SU-DHL-6 (cell line): ENCODE measurements around the gene TLK2.

Experiments
- H2AFZ ChIP-seq: fragments of 200-600 bp; sonication (generic); 2 replicates; pipeline ENCODE4 v1.6.1; 2014; ENCODE audit warnings: low read depth, mild to moderate bottlenecking, moderate library complexity, mixed read lengths, antibody characterized with exemption, low read length; ENCODE audit not compliant: severe bottlenecking
- H3F3A ChIP-seq: fragments of 200-600 bp; shearing (Covaris generic); 2 replicates; pipeline ENCODE4 v1.6.0; 2016; ENCODE audit warnings: antibody characterized with exemption, mild to moderate bottlenecking; ENCODE audit not compliant: insufficient read depth
- H3K27ac ChIP-seq: fragments of 200-600 bp; sonication (generic); 2 replicates; pipeline ENCODE4 v1.5.1; 2016; ENCODE audit warnings: low read depth, mild to moderate bottlenecking, low read length, moderate library complexity, mixed read lengths
- H3K27me3 ChIP-seq: fragments of 200-600 bp; sonication (generic), shearing (Covaris generic); 2 replicates; pipeline ENCODE4 v1.6.0; 2014; ENCODE audit warnings: mild to moderate bottlenecking, low read length
- H3K36me3 ChIP-seq: fragments of 200-600 bp; sonication (generic); 2 replicates; pipeline ENCODE4 v1.6.1; 2014; ENCODE audit warnings: mild to moderate bottlenecking, low read length, mixed read lengths
- H3K4me2 ChIP-seq: fragments of 300-600, 200-600 bp; shearing (Covaris generic), sonication (generic); 2 replicates; pipeline ENCODE4 v1.6.0; 2014; ENCODE audit warnings: low read length, low read depth, mild to moderate bottlenecking; ENCODE audit not compliant: poor library complexity, severe bottlenecking
- H3K4me3 ChIP-seq: fragments of 200-600 bp; sonication (generic); 2 replicates; pipeline ENCODE4 v1.5.1; 2014; ENCODE audit warnings: antibody characterized with exemption, low read length, mild to moderate bottlenecking, mixed read lengths; ENCODE audit not compliant: insufficient read depth, poor library complexity, severe bottlenecking
- H3K79me2 ChIP-seq: fragments of 200-600 bp; sonication (generic); 2 replicates; pipeline ENCODE4 v1.6.1; 2014; ENCODE audit warnings: mild to moderate bottlenecking, low read length, moderate library complexity; ENCODE audit not compliant: insufficient read depth
- H3K9ac ChIP-seq: fragments of 200-600 bp; sonication (generic); 2 replicates; pipeline ENCODE4 v1.7.0; 2014; ENCODE audit warnings: mild to moderate bottlenecking, low read length
- H3K9me2 ChIP-seq: fragments of 200-600 bp; sonication (generic); replicated peaks from 2 replicates; pipeline ENCODE4 v1.6.1; 2014; ENCODE audit warnings: low read length; ENCODE audit not compliant: insufficient read depth
- H3K9me3 ChIP-seq: fragments of 200-600 bp; sonication (generic); 2 replicates; pipeline ENCODE4 v1.6.1; 2014; ENCODE audit warnings: low read length, mixed read lengths; ENCODE audit not compliant: insufficient read depth
- H4K20me1 ChIP-seq: fragments of 200-600 bp; sonication (generic); 2 replicates; pipeline ENCODE4 v1.6.1; 2014; ENCODE audit warnings: low read depth, mild to moderate bottlenecking, antibody characterized with exemption, low read length, moderate library complexity, mixed read lengths
- EZH2phosphoT487 ChIP-seq: fragments of 200-600 bp; sonication (generic), shearing (Covaris generic); conservative IDR thresholded peaks from 2 replicates; pipeline ENCODE4 v1.6.1; 2018; ENCODE audit warnings: mild to moderate bottlenecking, antibody characterized with exemption, low read length, moderate library complexity, mixed read lengths
- TF ChIP-seq, protein P1 (sequence below): fragments of 200-600 bp; sonication (generic); IDR thresholded peaks from one replicate; pipeline ENCODE4 v1.5.1; 2017; ENCODE audit warnings: antibody characterized with exemption, mild to moderate bottlenecking, low read length, moderate library complexity; ENCODE audit not compliant: insufficient read depth, poor library complexity, severe bottlenecking

Gene TLK2

DNA sequence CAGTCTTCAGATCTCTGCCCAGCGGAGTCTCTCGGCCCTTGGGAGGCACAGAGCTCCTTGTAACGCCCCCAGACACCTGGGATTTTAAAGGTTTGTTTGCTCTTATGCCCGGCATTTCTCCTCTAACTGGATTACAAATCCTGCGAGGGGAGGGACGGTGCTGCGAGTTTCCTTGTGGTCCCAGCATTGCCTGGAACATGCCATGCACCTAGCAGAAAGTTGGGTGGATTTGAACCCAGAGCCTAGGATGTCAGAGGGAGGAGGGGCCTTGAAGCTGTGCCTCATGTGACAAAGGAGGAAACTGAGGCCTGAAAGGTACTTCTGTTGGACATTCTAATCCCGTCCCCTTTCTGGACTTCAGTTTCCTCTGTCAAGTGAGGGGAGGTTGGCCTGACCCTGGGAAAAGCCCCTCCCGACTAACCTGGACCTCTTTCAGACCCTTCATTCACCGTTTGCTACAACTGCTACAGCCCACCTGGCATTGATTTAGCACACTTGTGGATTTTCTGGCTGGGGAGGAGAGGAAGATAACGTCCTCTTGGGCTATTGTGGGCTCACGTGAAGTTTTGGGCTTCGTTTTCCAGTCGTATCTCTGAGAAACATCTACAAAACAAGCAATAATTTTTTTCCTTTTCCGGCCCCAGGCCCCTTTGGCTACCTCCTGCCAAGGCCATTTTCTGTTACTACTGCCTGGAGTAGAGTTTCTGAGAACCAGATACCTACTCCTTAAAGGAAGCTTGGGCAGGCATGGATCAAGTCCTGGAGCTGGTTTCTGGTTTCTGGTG is 179.7 kb downstream of the TLK2 start:
- Histone ChIP-seq H3K4me3 (no peak overlapping the region), H3K79me2 (no peaks in the 10 kb centered on the region), H3K4me2 (no peak overlapping the region), H3K36me3 (no peaks in the 10 kb centered on the region), H4K20me1 (no peaks in the 10 kb centered on the region), H3F3A (no peaks in the 10 kb centered on the region), H3K9me3 (no peaks in the 10 kb centered on the region), H3K9ac (no peak overlapping the region), H3K9me2 (no peaks in the 10 kb centered on the region), H3K27ac (no peak overlapping the region), H2AFZ (no peak overlapping the region), H3K27me3 (no peaks in the 10 kb centered on the region)
- TF ChIP-seq, protein P1, sequence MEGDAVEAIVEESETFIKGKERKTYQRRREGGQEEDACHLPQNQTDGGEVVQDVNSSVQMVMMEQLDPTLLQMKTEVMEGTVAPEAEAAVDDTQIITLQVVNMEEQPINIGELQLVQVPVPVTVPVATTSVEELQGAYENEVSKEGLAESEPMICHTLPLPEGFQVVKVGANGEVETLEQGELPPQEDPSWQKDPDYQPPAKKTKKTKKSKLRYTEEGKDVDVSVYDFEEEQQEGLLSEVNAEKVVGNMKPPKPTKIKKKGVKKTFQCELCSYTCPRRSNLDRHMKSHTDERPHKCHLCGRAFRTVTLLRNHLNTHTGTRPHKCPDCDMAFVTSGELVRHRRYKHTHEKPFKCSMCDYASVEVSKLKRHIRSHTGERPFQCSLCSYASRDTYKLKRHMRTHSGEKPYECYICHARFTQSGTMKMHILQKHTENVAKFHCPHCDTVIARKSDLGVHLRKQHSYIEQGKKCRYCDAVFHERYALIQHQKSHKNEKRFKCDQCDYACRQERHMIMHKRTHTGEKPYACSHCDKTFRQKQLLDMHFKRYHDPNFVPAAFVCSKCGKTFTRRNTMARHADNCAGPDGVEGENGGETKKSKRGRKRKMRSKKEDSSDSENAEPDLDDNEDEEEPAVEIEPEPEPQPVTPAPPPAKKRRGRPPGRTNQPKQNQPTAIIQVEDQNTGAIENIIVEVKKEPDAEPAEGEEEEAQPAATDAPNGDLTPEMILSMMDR: no peak
- no peak for TF ChIP-seq EZH2phosphoT487

DNA sequence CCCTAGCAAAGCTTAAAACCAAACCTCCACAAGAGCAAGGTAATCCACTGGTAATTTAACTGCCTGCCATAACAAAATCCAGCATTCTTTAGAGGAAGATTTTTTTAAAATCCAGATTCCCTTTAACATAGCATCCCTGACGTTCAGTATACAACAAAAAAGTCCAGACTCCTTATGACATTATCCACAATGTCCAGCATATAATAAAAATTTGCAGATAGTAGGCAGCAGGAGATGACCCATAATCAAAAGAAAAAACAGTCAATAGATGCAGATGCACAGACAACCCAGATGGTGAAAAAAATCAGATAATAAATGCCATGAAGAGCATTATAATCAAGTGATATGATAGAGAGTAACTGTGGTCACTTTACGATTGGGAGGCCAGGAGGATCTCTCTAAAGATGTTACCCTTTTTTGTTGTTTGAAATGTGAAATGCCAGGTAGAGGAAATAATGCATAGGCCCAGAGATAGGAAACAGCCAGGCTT is 182.0 kb downstream of the TLK2 start:
- TF ChIP-seq EZH2phosphoT487: no peak
- TF ChIP-seq, protein P1: no peak
- H3K36me3 ChIP-seq: no peaks in the 10 kb centered on the region

DNA sequence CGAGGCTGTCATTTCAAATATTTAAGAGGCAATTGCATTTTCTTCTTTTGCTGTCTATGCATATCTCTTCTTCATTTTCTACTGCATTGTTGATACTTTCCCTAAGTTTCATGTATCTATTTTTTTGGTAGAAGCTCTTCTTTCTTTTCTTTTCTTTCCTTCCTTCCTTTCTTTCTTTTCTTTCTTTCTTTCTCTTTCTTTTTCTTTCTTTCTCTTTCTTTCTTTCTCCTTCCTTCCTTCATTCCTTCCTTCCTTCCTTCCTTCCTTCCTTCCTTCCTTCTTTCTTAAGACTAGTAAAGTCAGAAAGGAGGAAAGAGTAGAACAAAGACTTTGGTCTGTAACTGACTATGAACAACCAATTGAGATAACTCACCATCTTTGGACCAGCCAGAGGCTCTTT is 182.7 kb downstream of the TLK2 start:
- Histone ChIP-seq H2AFZ (no peak overlapping the region), H3K79me2 (no peaks in the 10 kb centered on the region), H3K9me2 (no peaks in the 10 kb centered on the region), H3F3A (no peaks in the 10 kb centered on the region), H3K9ac (no peak overlapping the region), H3K9me3 (no peaks in the 10 kb centered on the region), H3K27ac (no peak overlapping the region), H3K27me3 (no peaks in the 10 kb centered on the region), H3K36me3 (no peaks in the 10 kb centered on the region), H3K4me2 (no peak overlapping the region), H4K20me1 (no peaks in the 10 kb centered on the region), H3K4me3 (no peak overlapping the region)
- TF ChIP-seq EZH2phosphoT487: no peak
- TF ChIP-seq, protein P1: no peak

More for the DNA sequence above, 182.0 kb downstream of the TLK2 start:
- no peaks in the 10 kb centered on the region for H3F3A ChIP-seq
- no peaks in the 10 kb centered on the region for H3K27me3 ChIP-seq
- H3K27ac ChIP-seq: no peak overlapping the region
- no peak overlapping the region for H3K9ac ChIP-seq
- no peaks in the 10 kb centered on the region for H3K79me2 ChIP-seq
- no peaks in the 10 kb centered on the region for H3K9me2 ChIP-seq
- no peak overlapping the region for H3K4me3 ChIP-seq
- no peak overlapping the region for H2AFZ ChIP-seq
- no peaks in the 10 kb centered on the region for H3K9me3 ChIP-seq
- H3K4me2 ChIP-seq: no peak overlapping the region
- H4K20me1 ChIP-seq: no peaks in the 10 kb centered on the region
